H1 (cell line): ENCODE results near the gene WDR75. TPM values are rescaled to one million over a fixed set of nuclear protein-coding genes. Genes with fewer than 3 reads are reported as not detected.

ENCODE experiments used
- CTCF ChIA-PET: fragments of 300-600 bp; sonication (Branson Sonifier 250); formaldehyde crosslinking; loops from one replicate; lab custom pipeline; 2021; ENCODE audit not compliant: partially characterized antibody; lab: Charles Lee
- POLR2A ChIA-PET: fragments of 300-600 bp; sonication (Branson Sonifier 250); formaldehyde crosslinking; loops from one replicate; lab custom pipeline; 2021; ENCODE audit warnings: inconsistent platforms; ENCODE audit not compliant: partially characterized antibody; lab: Charles Lee
- DNase-seq, 2 experiments: peaks; one replicate each; pipeline versions ENCODE4 v3.0.0 to v3.0.0-alpha.2; 2010 to 2022; ENCODE audit warnings: low spot score in 2 of 2, low read depth in 1 of 2, mixed read lengths in 1 of 2
- FAIRE-seq: peaks from 2 replicates; lab custom pipeline; 2011; peaks lifted over from hg19 to GRCh38; lab: Jason Lieb, UNC
- H2AFZ ChIP-seq: 2 replicates; pipeline ENCODE4 v1.8.1; 2012; ENCODE audit warnings: low read length, inconsistent platforms
- H2AK5ac ChIP-seq: 2 replicates; pipeline ENCODE4 v1.6.1; 2013; ENCODE audit warnings: low read depth, low read length
- H2BK120ac ChIP-seq: replicated peaks from 2 replicates; pipeline ENCODE3; 2013; ENCODE audit warnings: low read depth, low read length, inconsistent platforms
- H2BK12ac ChIP-seq: 2 replicates; pipeline ENCODE4 v1.6.1; 2013; ENCODE audit warnings: low read depth, low read length
- H2BK15ac ChIP-seq: 2 replicates; pipeline ENCODE4 v1.6.1; 2013; ENCODE audit warnings: low read length
- H2BK20ac ChIP-seq: 2 replicates; pipeline ENCODE4 v1.6.1; 2013; ENCODE audit warnings: low read length
- H2BK5ac ChIP-seq: 2 replicates; pipeline ENCODE4 v1.6.1; 2013; ENCODE audit warnings: low read depth, low read length
- H3K14ac ChIP-seq: 2 replicates; pipeline ENCODE4 v1.6.1; 2013; ENCODE audit warnings: inconsistent platforms; ENCODE audit not compliant: insufficient read length
- H3K18ac ChIP-seq: 2 replicates; pipeline ENCODE4 v1.6.1; 2013; ENCODE audit warnings: low read length; ENCODE audit errors: extremely low read depth
- H3K23ac ChIP-seq: 2 replicates; pipeline ENCODE4 v1.6.1; 2013; ENCODE audit warnings: inconsistent platforms; ENCODE audit not compliant: insufficient read length
- H3K23me2 ChIP-seq: 2 replicates; pipeline ENCODE4 v1.6.1; 2013; ENCODE audit warnings: low read depth, low read length
- H3K27ac ChIP-seq: 2 replicates; pipeline ENCODE4 v1.6.1; 2011; ENCODE audit warnings: low read depth, low read length, inconsistent platforms
- H3K27me3 ChIP-seq, 4 experiments: replicated peaks in 1 of 4; 1 replicate in 1 of 4; 2 replicates in 3 of 4; pipeline versions ENCODE4 v1.6.1 to v1.8.1; 2011 to 2013; ENCODE audit warnings: low read length in 3 of 4, mild to moderate bottlenecking in 3 of 4, inconsistent platforms in 2 of 4, mixed read lengths in 2 of 4, moderate library complexity in 1 of 4; ENCODE audit not compliant: control insufficient read depth in 3 of 4, insufficient read depth in 3 of 4; ENCODE audit errors: extremely low read depth in 1 of 4
- H3K36me3 ChIP-seq, 4 experiments: 2 replicates each; pipeline versions ENCODE4 v1.6.1 to v1.8.1; 2011 to 2013; ENCODE audit warnings: mild to moderate bottlenecking in 4 of 4, low read length in 3 of 4, moderate library complexity in 2 of 4, control low read depth in 1 of 4, inconsistent platforms in 1 of 4; ENCODE audit not compliant: insufficient read depth in 4 of 4, control insufficient read depth in 2 of 4
- H3K4ac ChIP-seq: replicated peaks from 2 replicates; pipeline ENCODE3; 2013; ENCODE audit warnings: low read length, low read depth, mixed read lengths, inconsistent platforms; ENCODE audit not compliant: insufficient read length
- H3K4me1 ChIP-seq, 4 experiments: replicated peaks in 1 of 4; 1 replicate in 1 of 4; 2 replicates in 3 of 4; pipeline versions ENCODE4 v1.6.1 to v1.8.1; 2011 to 2013; ENCODE audit warnings: low read length in 3 of 4, inconsistent platforms in 2 of 4, mixed read lengths in 1 of 4; ENCODE audit not compliant: insufficient read depth in 4 of 4, control insufficient read depth in 3 of 4
- H3K4me2 ChIP-seq, 2 experiments: 2 replicates each; pipeline versions ENCODE4 v1.6.1 to v1.8.1; 2011 to 2013; ENCODE audit warnings: low read depth in 2 of 2, low read length in 2 of 2, control low read depth in 1 of 2, inconsistent platforms in 1 of 2, mild to moderate bottlenecking in 1 of 2; ENCODE audit not compliant: insufficient read depth in 1 of 2
- H3K4me3 ChIP-seq, 4 experiments: fragments of 200-600, 300-600 bp in 1 of 4; sonication (generic), shearing (Covaris generic), sonication (Bioruptor Twin) in 1 of 4; 2 replicates each; pipeline versions ENCODE4 v1.5.1 to v1.8.1; 2011 to 2016; ENCODE audit warnings: low read length in 4 of 4, low read depth in 3 of 4, control low read depth in 2 of 4, inconsistent platforms in 2 of 4, mild to moderate bottlenecking in 2 of 4, mixed read lengths in 1 of 4, moderate library complexity in 1 of 4; ENCODE audit not compliant: insufficient read depth in 2 of 4; ENCODE audit errors: extremely low read depth in 1 of 4
- H3K56ac ChIP-seq: replicated peaks from 2 replicates; pipeline ENCODE3; 2013; ENCODE audit warnings: low read depth, mild to moderate bottlenecking, mixed read lengths, low read length, inconsistent platforms; ENCODE audit not compliant: insufficient read length
- H3K79me1 ChIP-seq: 2 replicates; pipeline ENCODE4 v1.6.1; 2013; ENCODE audit warnings: low read depth, low read length, control low read depth
- H3K79me2 ChIP-seq, 2 experiments: 2 replicates each; pipeline versions ENCODE4 v1.6.1 to v1.8.1; 2012 to 2013; ENCODE audit warnings: low read length in 2 of 2, mild to moderate bottlenecking in 2 of 2, inconsistent platforms in 1 of 2; ENCODE audit not compliant: insufficient read depth in 2 of 2, control insufficient read depth in 1 of 2
- H3K9ac ChIP-seq, 4 experiments: replicated peaks in 1 of 4; 1 replicate in 1 of 4; 2 replicates in 3 of 4; pipeline versions ENCODE4 v1.6.1 to v1.8.1; 2011 to 2013; ENCODE audit warnings: low read depth in 3 of 4, low read length in 3 of 4, control low read depth in 2 of 4, mild to moderate bottlenecking in 2 of 4, moderate library complexity in 2 of 4, inconsistent platforms in 1 of 4; ENCODE audit errors: extremely low read depth in 1 of 4
- H3K9me3 ChIP-seq, 2 experiments: 2 replicates each; pipeline versions ENCODE4 v1.6.1 to v1.8.1; 2012 to 2013; ENCODE audit warnings: mild to moderate bottlenecking in 2 of 2, moderate library complexity in 2 of 2, control low read depth in 1 of 2, inconsistent platforms in 1 of 2, low read depth in 1 of 2, low read length in 1 of 2, mixed read lengths in 1 of 2; ENCODE audit not compliant: insufficient read depth in 2 of 2
- H4K20me1 ChIP-seq, 2 experiments: replicated peaks in 1 of 2; 2 replicates each; pipeline versions ENCODE3 to v1.8.1; 2011 to 2013; ENCODE audit warnings: inconsistent platforms in 2 of 2, low read length in 2 of 2, mild to moderate bottlenecking in 1 of 2; ENCODE audit not compliant: insufficient read depth in 2 of 2, control insufficient read depth in 1 of 2
- H4K5ac ChIP-seq: 2 replicates; pipeline ENCODE4 v1.6.1; 2013; ENCODE audit warnings: low read length, low read depth, mixed read lengths, inconsistent platforms; ENCODE audit not compliant: insufficient read length
- H4K8ac ChIP-seq: 2 replicates; pipeline ENCODE4 v1.8.0; 2013; ENCODE audit warnings: mild to moderate bottlenecking, moderate library complexity, low read length, inconsistent platforms; ENCODE audit not compliant: insufficient read depth; ENCODE audit errors: extremely low read depth
- H4K91ac ChIP-seq: replicated peaks from 2 replicates; pipeline ENCODE3; 2013; ENCODE audit warnings: low read length, mixed read lengths, inconsistent platforms; ENCODE audit not compliant: insufficient read length
- BACH1 ChIP-seq: IDR thresholded peaks from 2 replicates; pipeline ENCODE4 v1.6.1; 2012; ENCODE audit warnings: low read length, improper control_type of control experiment
- SIN3A ChIP-seq, 2 experiments: IDR thresholded peaks in 1 of 2; conservative IDR thresholded peaks in 1 of 2; 2 replicates each; pipeline ENCODE4 v1.6.1; 2011 to 2012; ENCODE audit warnings: low read length in 2 of 2, improper control_type of control experiment in 1 of 2, low read depth in 1 of 2, mild to moderate bottlenecking in 1 of 2
- WGBS, 2 experiments: shearing (Covaris generic) in 1 of 2; methylation state at CpG; one replicate each; pipeline versions ENCODE4 v1.1.6 to v1.1.7; 2013 to 2015; ENCODE audit warnings: low lambda C conversion rate in 2 of 2, mixed read lengths in 2 of 2, inconsistent platforms in 1 of 2, low coverage in 1 of 2, missing lambda C conversion rate in 1 of 2; ENCODE audit not compliant: insufficient replicate concordance in 2 of 2, insufficient coverage in 1 of 2, insufficient read length in 1 of 2; ENCODE audit errors: extremely low coverage in 1 of 2, missing lambda C conversion rate in 1 of 2; 5-methylcytosine and 5-hydroxymethylcytosine counted together
- polyA plus RNA-seq, 7 experiments: library from polyadenylated mRNA; depleted of rRNA in 3 of 7; stranded (reverse) in 5 of 7; unstranded in 2 of 7; fragments of >200 nt in 5 of 7; fragments of 200-250 nt in 2 of 7; gene quantifications; 1 replicate in 5 of 7; 2 replicates in 1 of 7; 4 replicates in 1 of 7; pipeline versions ENCODE4 v1.2.1 to v1.2.3, GENCODE V29; 2011 to 2013; ENCODE audit warnings: missing spikeins in 2 of 7, mixed read lengths in 2 of 7
- total RNA-seq: library from RNA; stranded (reverse); fragmentation: NEBNext Ultra II Directional; extraction: Animal tissue kit (Norgen Biotek cat#: 25700); gene quantifications from 2 replicates; pipeline ENCODE4 v1.2.1, GENCODE V29; 2021

WDR75 gene
- total and polyA plus RNA-seq, 2 of the 8 experiments (the other 6 are each of a cell fraction or from before 2014, with no cell fraction given) = 26.9 to 77.1 TPM

- Histone ChIP-seq H3K79me2 (no peaks in the 10 kb centered on the region), H3K18ac (no peak overlapping the region), H2AK5ac (no peak overlapping the region), H4K8ac (no peak overlapping the region), H3K79me1 (no peaks in the 10 kb centered on the region), H3K9ac (no peak overlapping the region), H3K27ac (no peak overlapping the region), H2AFZ (no peak overlapping the region), H3K56ac (no peak overlapping the region), H3K4me2 (no peak overlapping the region), H3K27me3 (no peaks in the 10 kb centered on the region), H2BK12ac (no peak overlapping the region), H3K4me3 (no peak overlapping the region), H2BK5ac (no peak overlapping the region), H3K23ac (no peak overlapping the region), H3K9me3 (no peaks in the 10 kb centered on the region), H4K20me1 (no peaks in the 10 kb centered on the region), H2BK15ac (no peak overlapping the region), H3K4ac (no peak overlapping the region), H3K14ac (no peak overlapping the region), H3K36me3 (no peaks in the 10 kb centered on the region), H3K4me1 (no peaks in the 10 kb centered on the region), H2BK20ac (no peak overlapping the region), H4K91ac (no peak overlapping the region), H3K23me2 (no peaks in the 10 kb centered on the region), H2BK120ac (no peak overlapping the region), H4K5ac (no peak overlapping the region)
- no peak for TF ChIP-seq SIN3A (conservative IDR thresholded peaks at IDR 0.05 in 1 of 2, IDR thresholded peaks at IDR 0.05 in 1 of 2; ENCODE audit: low read depth in 1 of 2, low read length in 2 of 2)
- TF ChIP-seq BACH1 = no peak
- no peak for FAIRE-seq
- 70% methylated on average over 4 of the region's 4 CpGs; no CpG with 5 or more reads in 1 of the 2 experiments for WGBS, 2 experiments
- ChIA-PET POLR2A (no interaction called here), CTCF (no interaction called here)
- DNase-seq = no peak
Measured at GRCh38 chr2:189524746-189525145, 83.5 kb downstream of the WDR75 start.

Other genes starting within 250 kb of the WDR75 start
- gene SLC40A1, start 139.3 kb downstream of the WDR75 start, total RNA-seq = not detected in 2 replicates
- gene SLC40A1, start 139.3 kb downstream of the WDR75 start, polyA plus RNA-seq (2011; rRNA removed) = 0.03 TPM in 1 of 2 replicates, not detected in the other
- gene ASNSD1, start 220.0 kb downstream of the WDR75 start, total RNA-seq = 37.7 and 44.8 TPM in 2 replicates
- gene ASNSD1, start 220.0 kb downstream of the WDR75 start, polyA plus RNA-seq (2011; rRNA removed) = 7.1 and 14.1 TPM in 2 replicates
- 1.5 and 1.7 TPM in 2 replicates for gene ANKAR, start 233.2 kb downstream of the WDR75 start, total RNA-seq
- gene ANKAR, start 233.2 kb downstream of the WDR75 start, polyA plus RNA-seq (2011; rRNA removed) = 0.47 and 0.56 TPM in 2 replicates